Measurements from ENCODE around the gene GAD2.

The GAD2 gene

GRCh38 chr10:26213157-26213800 is 3.3 kb upstream of the GAD2 start:
- H3K27ac ChIP-seq = no peak overlapping the region
- H3K9me3 ChIP-seq (ENCODE audit: severe bottlenecking) = no peaks in the 10 kb centered on the region
- no peaks in the 10 kb centered on the region for H3K27me3 ChIP-seq (ENCODE audit: insufficient read depth, low read depth, severe bottlenecking)
- DNase-seq = no peak
- H3K4me3 ChIP-seq (ENCODE audit: low read depth, low read length) = no peak overlapping the region
- TF ChIP-seq, protein P1, sequence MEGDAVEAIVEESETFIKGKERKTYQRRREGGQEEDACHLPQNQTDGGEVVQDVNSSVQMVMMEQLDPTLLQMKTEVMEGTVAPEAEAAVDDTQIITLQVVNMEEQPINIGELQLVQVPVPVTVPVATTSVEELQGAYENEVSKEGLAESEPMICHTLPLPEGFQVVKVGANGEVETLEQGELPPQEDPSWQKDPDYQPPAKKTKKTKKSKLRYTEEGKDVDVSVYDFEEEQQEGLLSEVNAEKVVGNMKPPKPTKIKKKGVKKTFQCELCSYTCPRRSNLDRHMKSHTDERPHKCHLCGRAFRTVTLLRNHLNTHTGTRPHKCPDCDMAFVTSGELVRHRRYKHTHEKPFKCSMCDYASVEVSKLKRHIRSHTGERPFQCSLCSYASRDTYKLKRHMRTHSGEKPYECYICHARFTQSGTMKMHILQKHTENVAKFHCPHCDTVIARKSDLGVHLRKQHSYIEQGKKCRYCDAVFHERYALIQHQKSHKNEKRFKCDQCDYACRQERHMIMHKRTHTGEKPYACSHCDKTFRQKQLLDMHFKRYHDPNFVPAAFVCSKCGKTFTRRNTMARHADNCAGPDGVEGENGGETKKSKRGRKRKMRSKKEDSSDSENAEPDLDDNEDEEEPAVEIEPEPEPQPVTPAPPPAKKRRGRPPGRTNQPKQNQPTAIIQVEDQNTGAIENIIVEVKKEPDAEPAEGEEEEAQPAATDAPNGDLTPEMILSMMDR (IDR thresholded peaks at IDR 0.05; ENCODE audit: low read depth, low read length) = no peak
- no peaks in the 10 kb centered on the region for H3K36me3 ChIP-seq

- no peaks in the 10 kb centered on the region for H3K27me3 ChIP-seq (ENCODE audit: insufficient read depth, low read depth, severe bottlenecking)
- no peak overlapping the region for H3K4me3 ChIP-seq (ENCODE audit: low read depth, low read length)
These were observed 2.6 kb upstream of the GAD2 start for GRCh38 chr10:26214004-26214403.

DNA sequence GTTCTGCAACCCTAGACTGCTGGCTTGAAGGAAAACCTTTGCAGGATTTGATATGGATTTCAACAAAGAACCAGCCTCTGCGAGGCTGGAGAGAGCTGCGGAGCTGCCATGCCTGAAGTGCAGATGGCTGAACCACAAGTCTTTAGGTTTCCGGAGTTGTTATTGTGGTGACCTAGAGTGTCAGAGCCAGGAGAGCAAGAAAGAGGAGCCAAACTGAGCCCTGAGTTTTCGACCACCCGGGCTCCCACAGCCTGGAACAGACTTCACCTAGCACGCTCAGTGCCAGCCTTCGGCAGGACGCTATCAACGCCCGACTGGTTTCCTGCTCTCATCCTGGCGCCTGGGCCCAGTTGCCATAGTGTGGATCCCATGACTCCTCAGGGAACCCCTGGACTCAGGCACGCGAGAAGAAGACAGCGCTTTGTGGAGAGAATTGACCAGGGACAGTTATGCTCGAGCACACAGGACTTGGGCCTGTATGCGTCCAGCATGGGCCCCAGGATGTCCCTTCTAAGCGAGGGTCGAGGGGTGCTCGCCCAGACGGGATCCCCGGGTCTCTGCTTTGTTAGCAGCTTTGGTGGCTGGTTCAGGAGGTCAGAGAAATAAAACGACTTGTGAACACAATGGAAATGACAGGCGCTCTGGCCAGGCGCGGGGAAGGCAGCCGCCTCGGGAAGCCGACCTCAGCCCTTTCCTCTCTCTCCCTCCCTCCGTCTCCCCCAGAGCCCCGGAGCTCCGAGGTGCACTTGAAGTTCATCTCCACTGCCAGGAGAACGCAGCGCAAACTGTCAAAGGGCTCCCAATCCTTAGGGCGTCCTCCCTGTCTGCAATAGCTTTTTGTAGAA is 1.8 kb upstream of the GAD2 start:
- Histone ChIP-seq H3K27me3 (ENCODE audit: insufficient read depth, low read depth, severe bottlenecking) (no peaks in the 10 kb centered on the region), H3K4me3 (ENCODE audit: low read depth, low read length) (peak overlapping the region; percentile 51)

More at GRCh38 chr10:26214004-26214403, 2.6 kb upstream of the GAD2 start:
- TF ChIP-seq, protein P1 (IDR thresholded peaks at IDR 0.05; ENCODE audit: low read depth, low read length) = no peak
- Histone ChIP-seq H3K36me3 (no peaks in the 10 kb centered on the region), H3K9me3 (ENCODE audit: severe bottlenecking) (no peaks in the 10 kb centered on the region), H3K27ac (no peak overlapping the region)
- no peak for DNase-seq

DNA sequence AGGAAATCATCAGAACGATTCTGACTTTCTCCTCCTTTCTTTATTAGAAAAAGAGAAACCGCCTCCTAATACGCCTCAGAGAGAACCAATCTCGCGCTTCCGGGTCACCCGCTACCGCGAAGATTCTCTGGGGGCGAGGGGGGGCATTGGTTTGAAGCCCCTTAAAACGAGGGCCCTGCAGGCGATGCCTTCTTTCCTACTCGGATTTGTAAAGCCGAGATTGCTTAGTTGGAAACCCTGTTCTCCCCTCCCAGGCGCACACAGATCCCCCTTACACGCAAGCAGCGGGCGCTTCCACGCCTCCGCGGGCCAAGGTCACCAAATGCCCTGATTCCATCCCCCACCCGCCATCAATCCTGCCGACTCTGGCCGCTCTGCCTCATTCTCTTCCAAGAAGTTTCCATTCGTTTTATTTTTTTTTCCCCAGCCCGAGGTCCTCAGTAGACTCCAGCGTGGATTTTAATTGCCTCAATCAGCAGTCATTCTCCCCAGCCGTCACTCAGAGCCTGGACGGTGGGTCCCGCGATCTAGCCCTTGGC is 1.1 kb upstream of the GAD2 start:
- H3K9me3 ChIP-seq (ENCODE audit: severe bottlenecking) = no peaks in the 10 kb centered on the region
- TF ChIP-seq, protein P1 (IDR thresholded peaks at IDR 0.05; ENCODE audit: low read depth, low read length) = no peak
- no peak overlapping the region for H3K27ac ChIP-seq
- peak; percentile 10 for DNase-seq
- H3K4me3 ChIP-seq (ENCODE audit: low read depth, low read length) = peak overlapping the region; percentile 51
- no peaks in the 10 kb centered on the region for H3K36me3 ChIP-seq
- no peaks in the 10 kb centered on the region for H3K27me3 ChIP-seq (ENCODE audit: insufficient read depth, low read depth, severe bottlenecking)

More for the DNA sequence above, 1.8 kb upstream of the GAD2 start:
- Histone ChIP-seq H3K36me3 (no peaks in the 10 kb centered on the region), H3K27ac (no peak overlapping the region), H3K9me3 (ENCODE audit: severe bottlenecking) (no peaks in the 10 kb centered on the region)
- no peak for DNase-seq
- TF ChIP-seq, protein P1 (IDR thresholded peaks at IDR 0.05; ENCODE audit: low read depth, low read length) = no peak

DNA sequence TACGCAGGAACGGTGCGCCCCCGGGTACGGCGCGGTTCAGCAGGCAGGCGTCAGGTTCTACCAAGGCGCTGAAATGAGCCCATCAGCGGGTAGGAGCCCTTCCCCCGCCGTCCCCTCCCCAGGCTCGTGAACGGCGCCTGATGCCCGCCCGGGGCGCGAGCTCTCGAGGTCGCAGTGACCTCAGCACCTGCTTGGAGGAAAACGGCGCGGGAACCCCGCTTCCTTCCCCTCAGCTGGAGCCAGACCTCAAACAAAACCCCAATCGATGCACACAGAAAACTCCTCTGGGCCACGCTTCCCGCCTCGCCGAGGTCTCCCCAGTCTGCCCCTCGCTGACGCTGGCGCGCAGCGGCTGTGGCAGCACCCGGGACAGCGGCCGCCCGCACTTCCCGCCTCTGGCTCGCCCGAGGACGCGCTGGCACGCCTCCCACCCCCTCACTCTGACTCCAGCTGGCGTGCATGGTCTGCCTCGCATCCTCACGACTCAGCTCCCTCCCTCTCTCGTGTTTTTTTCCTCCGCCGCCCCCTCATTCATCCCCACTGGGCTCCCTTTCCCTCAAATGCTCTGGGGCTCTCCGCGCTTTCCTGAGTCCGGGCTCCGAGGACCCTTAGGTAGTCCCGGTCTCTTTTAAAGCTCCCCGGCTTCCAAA is 514 bp upstream of the GAD2 start:
- H3K4me3 ChIP-seq (ENCODE audit: low read depth, low read length) = peak overlapping the region; percentile 51
- H3K9me3 ChIP-seq (ENCODE audit: severe bottlenecking) = no peaks in the 10 kb centered on the region
- H3K36me3 ChIP-seq = no peaks in the 10 kb centered on the region
- DNase-seq = peak; percentile 7
- no peak overlapping the region for H3K27ac ChIP-seq
- H3K27me3 ChIP-seq (ENCODE audit: insufficient read depth, low read depth, severe bottlenecking) = no peaks in the 10 kb centered on the region
- TF ChIP-seq, protein P1 (IDR thresholded peaks at IDR 0.05; ENCODE audit: low read depth, low read length) = no peak

Data from WERI-Rb-1 (cell line).